Measurements from ENCODE around the gene ADARB2.

GRCh38 chr10:1358860-1359625 lies 378.3 kb downstream of the ADARB2 start:
- TF ChIP-seq USF2 (IDR thresholded peaks at IDR 0.05; ENCODE audit: borderline replicate concordance, low read depth, low read length) (no peak), CEBPB (IDR thresholded peaks at IDR 0.05; ENCODE audit: borderline replicate concordance in 1 of 2, low read depth in 2 of 2, low read length in 2 of 2) (no peak)

Data from GM12878 (cell line).